Measurements from ENCODE around the gene OR6C76.
"Not testable (repeated sequence)": the region's sequence is repeated elsewhere in the genome, so short reads cannot be mapped to it uniquely, and the experiment has no call there.

The OR6C76 gene
- long read RNA-seq, donor 1, result 0 reads
- long read RNA-seq, donor 2, result 0 reads
- long read RNA-seq, donor 3, result 0 reads
- long read RNA-seq, donor 4, result 0 reads
- long read RNA-seq, donor 5, result 0 reads
- long read RNA-seq, donor 6, result 0 reads
- long read RNA-seq, donor 7, result 0 reads
- long read RNA-seq, donor 8, result 0 reads

DNA sequence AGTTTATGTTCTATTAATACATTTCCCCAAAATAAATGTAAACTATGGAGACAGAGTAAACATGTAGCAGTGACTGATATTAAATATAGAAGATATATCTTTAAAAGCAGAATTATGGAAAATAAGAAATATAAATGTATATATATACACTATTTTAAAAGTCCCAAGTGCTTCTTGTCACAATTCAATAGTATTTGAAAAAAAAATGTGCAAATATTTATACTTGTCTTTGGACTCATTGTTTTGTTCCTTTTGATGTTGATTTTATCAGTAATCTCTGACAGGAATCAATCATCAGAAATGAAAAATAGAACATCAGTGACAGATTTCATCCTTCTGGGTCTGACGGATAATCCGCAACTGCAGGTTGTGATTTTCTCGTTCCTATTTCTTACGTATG lies at the start of gene OR6C76:
OR6C76 (plus strand) TSS at position 301 of the 400 bp plus-strand sequence; CDS start at position 301, 0 bp downstream.
- DNase-seq, result no peak

DNA sequence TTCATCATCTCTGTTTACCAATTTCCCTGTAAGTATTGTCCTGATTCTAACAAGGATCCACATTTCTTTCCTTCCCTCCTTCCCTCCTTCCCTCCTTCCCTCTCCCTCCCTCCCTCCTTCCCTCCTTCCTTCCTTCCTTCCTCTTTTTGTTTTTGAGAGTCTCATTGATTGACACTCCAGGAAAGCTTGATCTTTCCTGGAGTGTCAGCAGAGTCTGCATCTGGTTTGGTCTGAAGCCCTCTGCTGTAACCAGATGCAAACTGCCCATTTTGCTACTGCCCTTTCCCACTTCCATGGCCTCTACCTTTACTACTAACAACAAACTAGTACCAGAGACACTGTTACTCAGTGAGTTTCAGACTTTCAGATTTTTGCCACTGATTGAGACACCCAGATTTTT lies 40.2 kb upstream of the OR6C76 start:
- no peak for DNase-seq

DNA sequence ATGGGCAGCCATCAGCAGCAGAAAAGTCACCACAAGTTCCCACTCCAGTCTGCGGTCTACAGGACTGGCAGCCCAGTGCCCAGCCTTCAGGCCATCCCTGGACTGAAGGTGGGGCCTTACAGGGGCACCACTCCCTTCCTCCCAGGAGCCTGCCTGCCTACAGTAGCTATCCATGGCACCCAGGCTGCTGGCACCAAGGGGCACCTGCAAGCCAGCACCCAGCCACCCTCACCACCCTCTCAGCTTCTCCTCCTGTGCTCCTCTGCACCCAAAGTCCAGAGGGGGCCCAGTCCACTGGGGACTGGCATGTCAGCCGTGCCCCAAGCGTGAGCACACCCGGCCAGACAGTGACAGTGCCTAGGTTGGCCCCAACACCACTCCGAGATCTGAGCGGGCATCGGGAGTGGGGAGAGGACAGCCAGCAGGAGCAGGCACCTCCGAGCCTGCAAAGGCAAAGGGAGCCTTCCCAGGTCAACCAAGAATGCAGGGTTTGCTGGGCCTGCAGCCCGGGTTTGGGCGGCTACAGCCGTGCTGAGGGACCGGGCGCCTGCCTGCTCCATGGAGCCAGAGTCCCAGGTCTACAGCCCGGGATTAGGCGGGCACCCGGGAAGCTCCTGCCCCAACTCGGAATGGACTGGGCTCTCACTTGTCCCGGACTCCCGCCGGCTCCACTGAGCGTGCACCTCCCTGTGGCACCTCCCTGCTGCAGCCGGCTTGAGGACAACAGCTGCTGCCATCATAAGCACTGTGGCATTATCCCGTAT lies 33.8 kb upstream of the OR6C76 start:
- DNase-seq, result no peak

DNA sequence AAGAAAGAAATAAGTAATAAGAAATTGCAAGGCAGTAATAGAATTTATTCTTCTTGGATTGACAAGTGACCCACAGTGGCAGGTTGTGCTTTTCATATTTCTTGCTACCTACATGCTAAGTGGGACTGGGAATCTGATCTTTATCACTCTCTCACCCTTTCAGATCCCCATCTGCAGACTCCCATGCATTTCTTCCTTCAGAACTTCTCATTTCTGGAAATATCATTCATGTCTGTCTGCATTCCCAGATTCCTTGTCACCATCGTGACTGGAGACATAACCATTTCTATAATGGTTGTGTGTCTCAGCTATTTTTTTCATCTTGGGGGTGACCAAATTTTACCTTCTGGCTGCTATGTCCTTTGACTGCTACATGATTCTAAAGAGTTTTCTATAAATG lies 29.7 kb upstream of the OR6C76 start:
- no peak for DNase-seq

GRCh38 chr12:55400229-55400628 lies 25.8 kb upstream of the OR6C76 start, which contains the start of gene OR6C65:
TSS of gene OR6C65 (plus strand) at chr12:55400529. CDS start at chr12:55400529, 0 bp downstream.
- DNase-seq, result no peak

DNA sequence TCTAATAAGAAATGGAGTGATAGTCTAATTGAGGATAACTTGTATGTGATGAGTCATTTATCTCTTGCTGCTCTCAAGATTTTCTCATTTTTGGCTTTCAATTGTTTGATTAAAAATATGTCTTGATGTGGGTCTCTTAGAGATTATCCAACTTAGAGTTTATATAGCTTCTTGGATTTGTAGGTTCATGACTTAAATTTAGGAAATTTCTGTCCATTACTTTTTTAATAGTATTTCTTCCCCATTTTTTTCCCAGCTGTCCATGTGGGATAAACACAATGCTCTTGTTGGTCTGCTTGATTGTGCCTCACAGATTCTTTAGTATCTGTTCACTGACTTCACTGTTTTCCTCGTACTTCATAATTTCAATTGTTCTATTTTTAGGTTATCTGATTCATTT lies 18.2 kb upstream of the OR6C76 start:
- DNase-seq, result no peak

DNA sequence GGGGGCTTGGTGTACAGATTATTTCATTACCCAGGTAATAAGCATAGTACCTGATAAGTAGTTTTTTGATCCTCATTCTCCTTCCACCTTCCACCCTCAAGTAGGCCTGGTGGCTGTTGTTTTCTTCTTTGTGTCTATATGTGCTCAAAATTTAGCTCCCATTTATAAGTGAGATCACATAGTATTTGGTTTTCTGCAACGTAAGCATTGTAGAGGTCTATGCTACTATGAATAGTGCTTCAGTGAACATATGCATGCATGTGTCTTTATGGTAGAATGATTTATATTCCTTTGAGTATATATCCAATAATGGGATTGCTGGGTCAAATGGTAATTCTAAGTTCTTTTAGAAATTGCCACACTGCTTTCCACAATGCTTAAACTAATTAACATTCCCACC lies 16.9 kb upstream of the OR6C76 start:
- not testable (repeated sequence) for DNase-seq

GRCh38 chr12:55412138-55412537 lies 13.9 kb upstream of the OR6C76 start:
- not testable (repeated sequence) for DNase-seq

- not testable (repeated sequence) for DNase-seq
Observed at GRCh38 chr12:55413498-55414388, 12.3 kb upstream of the OR6C76 start.

- DNase-seq, result peak; percentile 30
Observed at GRCh38 chr12:55414396-55414823, 11.6 kb upstream of the OR6C76 start.

DNA sequence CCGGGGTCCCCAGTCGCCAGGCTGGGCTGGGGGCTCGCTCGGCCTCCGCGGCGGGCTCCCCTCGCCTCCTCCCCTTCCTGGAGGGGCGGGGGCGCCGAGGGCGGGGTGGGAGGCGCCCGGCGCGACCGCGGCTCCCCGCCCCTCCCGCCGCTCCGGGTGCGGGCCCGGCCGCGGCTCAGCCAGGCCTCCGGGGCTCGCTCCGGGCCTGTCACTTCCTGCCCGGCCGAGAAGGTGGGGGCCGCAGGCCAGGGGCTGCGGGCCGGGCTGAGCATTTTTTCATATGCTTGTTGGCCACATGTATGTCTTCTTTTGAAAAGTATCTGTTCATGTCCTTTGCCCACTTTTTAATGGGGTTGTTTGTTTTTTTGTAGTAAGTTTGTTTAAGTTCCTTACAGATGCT lies 11.2 kb upstream of the OR6C76 start:
- DNase-seq, result peak; percentile 8

DNA sequence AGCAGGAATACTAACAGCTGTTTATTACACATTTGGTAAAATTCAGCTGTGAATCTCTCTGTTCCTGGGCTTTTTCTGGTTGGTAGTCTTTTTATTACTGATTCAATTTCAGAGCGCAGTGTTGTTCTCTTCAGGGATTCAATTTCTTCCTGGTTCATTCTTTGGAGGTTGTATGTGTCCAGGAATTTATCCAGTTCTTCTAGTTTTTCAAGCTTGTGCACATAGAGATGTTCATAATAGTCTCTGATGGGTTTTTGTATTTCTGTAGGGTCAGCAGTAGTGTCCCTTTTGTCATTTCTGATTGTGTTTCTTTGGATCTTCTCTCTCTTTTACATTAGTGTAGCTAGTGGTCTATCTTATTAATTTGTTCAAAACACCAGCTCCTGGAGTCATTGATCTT lies 9.1 kb upstream of the OR6C76 start:
- DNase-seq, result no peak

DNA sequence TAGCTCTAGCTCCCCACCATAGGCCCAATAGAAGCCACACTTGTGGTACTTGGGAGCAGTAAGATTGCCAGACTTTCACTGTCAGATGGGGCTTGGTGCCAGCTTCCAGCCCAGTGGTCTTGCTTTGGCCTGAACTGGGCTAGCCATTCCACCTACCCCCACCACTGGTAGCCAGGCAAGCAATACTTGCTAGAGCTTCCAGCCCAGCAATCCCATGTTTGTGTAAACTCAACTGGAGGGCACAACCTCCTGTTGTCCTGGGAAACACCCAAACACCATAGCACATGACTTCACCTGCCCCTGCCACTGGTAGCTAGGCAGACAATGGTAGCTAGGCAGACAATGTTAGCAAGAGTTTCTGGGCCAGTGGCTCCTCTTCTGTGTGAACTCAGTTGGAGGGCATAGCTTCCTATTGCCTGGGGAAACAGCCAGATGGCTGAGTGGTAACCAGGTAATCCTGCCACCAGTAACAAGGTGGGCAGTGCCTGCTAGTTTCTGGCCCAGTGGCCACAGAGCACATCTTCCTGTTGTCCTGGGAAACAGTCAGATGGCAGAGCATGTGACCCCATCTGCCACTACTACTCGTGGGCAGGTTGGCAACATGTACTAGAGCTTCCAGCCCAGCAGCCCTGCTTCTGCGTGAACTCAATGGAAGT lies 5.6 kb upstream of the OR6C76 start:
- no peak for DNase-seq

- no peak for DNase-seq
Observed at GRCh38 chr12:55428331-55429243, 2.5 kb downstream of the OR6C76 start.

- DNase-seq, result not testable (repeated sequence)
Observed at GRCh38 chr12:55441233-55441632, 15.2 kb downstream of the OR6C76 start.

DNA sequence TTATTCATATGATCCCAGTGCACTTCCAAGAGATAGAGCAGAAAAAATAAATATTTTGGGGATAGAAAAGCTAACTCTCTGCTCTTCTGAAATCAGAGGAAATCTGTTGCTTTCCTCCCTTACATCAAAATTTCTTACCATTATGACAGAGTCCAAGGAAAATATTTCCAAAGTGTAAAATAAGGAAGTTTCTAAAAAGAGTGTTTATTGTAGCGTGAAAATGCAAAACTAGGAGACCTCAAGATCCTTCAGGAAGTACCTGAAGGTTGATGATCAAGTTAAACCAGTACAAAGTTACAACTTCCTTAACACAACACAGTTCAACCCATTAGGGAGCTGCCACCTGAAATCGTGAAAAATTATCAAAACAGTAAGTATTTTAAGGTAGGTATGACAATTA lies 17.7 kb downstream of the OR6C76 start, which contains the start of gene OR6C2:
OR6C2 (plus strand) TSS at position 301 of the 400 bp plus-strand sequence. CDS start 8,138 bp downstream, outside the sequence.
- DNase-seq, result no peak

- DNase-seq, result no peak
Observed at GRCh38 chr12:55445357-55445756, 19.3 kb downstream of the OR6C76 start.

GRCh38 chr12:55446326-55446725 lies 20.3 kb downstream of the OR6C76 start:
- DNase-seq, result no peak

- DNase-seq, result no peak
Observed at GRCh38 chr12:55448825-55449224, 22.8 kb downstream of the OR6C76 start.

GRCh38 chr12:55464926-55465325 lies 38.9 kb downstream of the OR6C76 start:
- not testable (repeated sequence) for DNase-seq

- DNase-seq, result no peak
Observed at GRCh38 chr12:55467836-55468235, 41.8 kb downstream of the OR6C76 start.
